Measurements from ENCODE around the gene TRIM54. TPM values are rescaled to one million over a fixed set of nuclear protein-coding genes. Genes with fewer than 3 reads are reported as not detected.

TRIM54 gene
- total and polyA plus RNA-seq, 9 of the 15 experiments (the other 6 are each of a cell fraction or from before 2014, with no cell fraction given) = not detected

- TF ChIP-seq YBX1 (IDR thresholded peaks at IDR 0.05) = no peak
- TF ChIP-seq CHD1 (IDR thresholded peaks at IDR 0.05; ENCODE audit: low read length) = no peak
- no peak for TF ChIP-seq CHD7 (IDR thresholded peaks at IDR 0.05; ENCODE audit: low read depth, low read length)
- TF ChIP-seq RUNX1 (IDR thresholded peaks at IDR 0.05; ENCODE audit: low read depth) = no peak
- TF ChIP-seq CXXC5 (CRISPR knock-in tag; IDR thresholded peaks at IDR 0.05) = no peak
- no peak for TF ChIP-seq AFF4 (CRISPR knock-in tag; IDR thresholded peaks at IDR 0.05)
- TF ChIP-seq ZNF324 (CRISPR knock-in tag; IDR thresholded peaks at IDR 0.05) = no peak
- TF ChIP-seq FOXA3 (CRISPR knock-in tag; conservative IDR thresholded peaks at IDR 0.05 in 1 of 2, IDR thresholded peaks at IDR 0.05 in 1 of 2) = no peak
- TF ChIP-seq TAF9B (IDR thresholded peaks at IDR 0.05; ENCODE audit: partially characterized antibody) = no peak
- TF ChIP-seq DLX4 (CRISPR knock-in tag; IDR thresholded peaks at IDR 0.05) = no peak
- no peak for TF ChIP-seq MED1 (CRISPR knock-in tag; IDR thresholded peaks at IDR 0.05; ENCODE audit: borderline replicate concordance)
Measured at GRCh38 chr2:27353762-27354596, 71.8 kb downstream of the TRIM54 start (continued).
